ENCODE results near the gene CTAGE6. TPM values are rescaled to one million over a fixed set of nuclear protein-coding genes. Genes with fewer than 3 reads are reported as not detected.
"Not testable (repeated sequence)": the region's sequence is repeated elsewhere in the genome, so short reads cannot be mapped to it uniquely, and the experiment has no call there.

CTAGE6 gene
- total and polyA plus RNA-seq, 2 experiments from 2014 or later, result 0.07 TPM; not detected in 1

DNA sequence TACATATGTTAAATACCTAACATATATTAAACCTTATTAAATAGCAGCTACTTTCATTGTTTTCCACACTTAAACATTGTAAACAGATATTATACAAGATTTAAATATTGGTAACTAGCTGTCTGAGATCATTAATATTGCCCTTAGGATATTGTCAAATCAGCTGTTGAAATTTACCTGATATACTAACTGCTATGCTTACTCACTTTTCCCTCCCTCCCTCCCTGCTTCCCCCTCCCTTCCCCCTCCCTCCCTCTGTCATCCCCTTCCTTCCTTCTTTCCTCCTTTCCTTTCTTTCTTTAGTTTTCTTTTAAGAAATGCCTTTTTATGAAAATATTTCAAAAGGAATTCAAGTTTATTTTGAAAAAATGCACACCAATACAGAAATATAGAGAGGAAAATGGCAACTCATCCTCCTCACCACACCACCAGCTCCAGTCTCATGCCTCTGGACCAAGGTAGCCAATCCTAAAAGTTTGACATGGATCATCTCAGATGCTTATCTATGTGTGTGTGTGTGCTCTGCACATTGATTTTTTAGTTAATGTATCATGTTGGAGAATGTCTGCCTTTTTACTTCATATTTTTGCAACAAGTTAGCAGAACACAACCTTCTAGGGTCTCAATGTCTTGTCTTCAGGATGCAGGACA is 41.8 kb downstream of the CTAGE6 start:
- H4K20me1 ChIP-seq (ENCODE audit: insufficient read depth, poor library complexity, severe bottlenecking); H3K27ac ChIP-seq; H3K4me2 ChIP-seq; H3K79me2 ChIP-seq; H3K9me3 ChIP-seq (ENCODE audit: low read depth); H2AFZ ChIP-seq; H3K27me3 ChIP-seq; H3K36me3 ChIP-seq (replicated peaks; ENCODE audit: insufficient read depth, low read depth); H3K4me3 ChIP-seq; H3K4me1 ChIP-seq (ENCODE audit: insufficient read depth); H3K9me2 ChIP-seq (replicated peaks; ENCODE audit: insufficient read depth); DNase-seq (ENCODE audit: low spot score): not testable (repeated sequence)

- H3K27ac ChIP-seq; DNase-seq (ENCODE audit: low spot score); H3K27me3 ChIP-seq; H4K20me1 ChIP-seq (ENCODE audit: insufficient read depth, poor library complexity, severe bottlenecking); H3K79me2 ChIP-seq; H3K36me3 ChIP-seq (replicated peaks; ENCODE audit: insufficient read depth, low read depth); H3K4me1 ChIP-seq (ENCODE audit: insufficient read depth); H3K9me2 ChIP-seq (replicated peaks; ENCODE audit: insufficient read depth); H3K4me2 ChIP-seq; H3K4me3 ChIP-seq; H2AFZ ChIP-seq; H3K9me3 ChIP-seq (ENCODE audit: low read depth): not testable (repeated sequence)
- no CpG with 5 or more reads among the region's 11 CpGs for WGBS (ENCODE audit: low lambda C conversion rate, missing lambda C conversion rate)
Observed at GRCh38 chr7:143714581-143715454, 42.7 kb downstream of the CTAGE6 start.

DNA sequence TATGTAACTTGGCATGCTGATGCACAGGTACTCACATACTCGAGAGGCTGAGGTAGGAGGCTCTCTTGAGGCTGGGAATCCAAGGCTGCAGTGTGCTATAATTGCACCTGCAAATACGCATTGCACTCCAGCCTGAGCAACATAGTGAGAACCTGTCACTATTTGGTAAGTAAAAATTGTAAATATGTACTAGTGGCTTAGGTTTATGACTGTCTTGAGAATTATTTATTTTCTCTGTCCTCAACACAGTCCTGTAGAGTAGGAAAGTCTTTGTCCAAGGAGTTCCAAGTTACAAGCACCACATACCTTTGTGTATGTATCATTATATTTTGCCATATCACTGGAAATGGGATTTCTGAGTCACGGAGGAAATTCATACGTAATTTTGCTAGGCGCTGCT is 45.1 kb downstream of the CTAGE6 start:
- not testable (repeated sequence) for H3K9me3 ChIP-seq (ENCODE audit: low read depth); H4K20me1 ChIP-seq (ENCODE audit: insufficient read depth, poor library complexity, severe bottlenecking); H3K4me1 ChIP-seq (ENCODE audit: insufficient read depth); DNase-seq (ENCODE audit: low spot score); H2AFZ ChIP-seq; H3K27ac ChIP-seq; H3K4me2 ChIP-seq; H3K36me3 ChIP-seq (replicated peaks; ENCODE audit: insufficient read depth, low read depth); H3K27me3 ChIP-seq; H3K79me2 ChIP-seq; H3K4me3 ChIP-seq; H3K9me2 ChIP-seq (replicated peaks; ENCODE audit: insufficient read depth)
- WGBS (ENCODE audit: low lambda C conversion rate, missing lambda C conversion rate), result no CpG with 5 or more reads among the region's 5 CpGs

DNA sequence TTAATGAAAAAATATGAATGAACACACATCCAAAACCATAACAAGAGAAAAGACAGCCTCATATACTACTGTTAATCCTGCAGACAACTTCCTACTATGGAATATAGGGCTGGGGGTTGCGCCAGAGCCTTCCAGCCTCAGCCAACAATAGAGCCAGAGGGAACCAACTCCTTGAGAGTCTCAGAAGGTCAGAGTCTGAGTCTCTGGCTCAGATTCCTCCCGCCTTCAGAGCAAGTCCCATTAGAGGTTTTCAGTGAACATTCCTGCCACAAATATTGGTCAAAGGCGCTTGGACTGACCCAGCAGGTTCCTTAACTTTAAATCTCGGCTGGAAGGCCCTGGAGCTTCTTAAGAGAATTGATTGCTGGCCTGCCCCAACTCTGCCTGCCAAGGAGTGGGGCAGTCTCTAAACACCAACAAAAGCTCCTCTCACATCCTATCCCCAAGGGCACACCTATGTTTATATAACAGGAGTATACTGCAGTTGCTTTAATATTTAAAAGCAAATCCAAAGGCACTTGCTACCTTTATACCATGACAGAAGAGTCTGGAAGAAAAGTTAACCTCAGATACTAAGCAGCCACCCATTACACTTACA is 45.7 kb downstream of the CTAGE6 start:
- not testable (repeated sequence) for H3K4me2 ChIP-seq; H3K4me3 ChIP-seq; H3K79me2 ChIP-seq; H4K20me1 ChIP-seq (ENCODE audit: insufficient read depth, poor library complexity, severe bottlenecking); H3K27me3 ChIP-seq; H3K27ac ChIP-seq; DNase-seq (ENCODE audit: low spot score); H2AFZ ChIP-seq; H3K9me3 ChIP-seq (ENCODE audit: low read depth); H3K36me3 ChIP-seq (replicated peaks; ENCODE audit: insufficient read depth, low read depth); H3K9me2 ChIP-seq (replicated peaks; ENCODE audit: insufficient read depth); H3K4me1 ChIP-seq (ENCODE audit: insufficient read depth)
- WGBS (ENCODE audit: low lambda C conversion rate, missing lambda C conversion rate), result no CpG with 5 or more reads among the region's 4 CpGs

DNA sequence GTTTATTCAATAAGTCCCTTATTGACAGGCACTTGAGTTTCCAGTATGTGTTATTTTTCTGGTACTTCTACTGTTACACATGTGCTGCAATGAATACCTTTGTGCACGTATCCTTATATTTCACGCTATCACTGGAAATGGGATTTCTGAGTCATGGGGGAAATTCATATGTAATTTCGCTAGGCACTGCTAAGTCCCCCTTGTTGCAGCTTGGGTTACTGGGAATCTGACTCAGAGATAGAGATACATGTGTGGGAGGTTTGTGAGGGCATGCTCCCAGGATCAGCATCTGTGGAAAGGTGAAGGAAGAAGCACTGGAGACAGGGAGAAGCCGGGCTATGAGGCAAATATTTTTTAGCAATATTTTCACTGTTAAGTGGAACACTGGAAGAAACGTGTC is 47.6 kb downstream of the CTAGE6 start:
- H3K9me3 ChIP-seq (ENCODE audit: low read depth); H3K27ac ChIP-seq; DNase-seq (ENCODE audit: low spot score); H3K4me3 ChIP-seq; H4K20me1 ChIP-seq (ENCODE audit: insufficient read depth, poor library complexity, severe bottlenecking); H3K27me3 ChIP-seq; H3K9me2 ChIP-seq (replicated peaks; ENCODE audit: insufficient read depth); H3K4me1 ChIP-seq (ENCODE audit: insufficient read depth); H2AFZ ChIP-seq; H3K4me2 ChIP-seq; H3K79me2 ChIP-seq; H3K36me3 ChIP-seq (replicated peaks; ENCODE audit: insufficient read depth, low read depth): not testable (repeated sequence)
- WGBS (ENCODE audit: low lambda C conversion rate, missing lambda C conversion rate), result no CpG with 5 or more reads among the region's 5 CpGs

Small RNAs within 50 kb of the gene (small RNA-seq; reads per million reads assigned to genes)
- gene RNU6-267P, result not detected

Other genes starting within 250 kb of the CTAGE6 start
- 1.8 and 2.7 TPM in 2 replicates for gene CTAGE15, start 185.9 kb downstream of the CTAGE6 start, total RNA-seq
- gene CTAGE15, start 185.9 kb downstream of the CTAGE6 start, polyA plus RNA-seq, result 0.22 and 0.26 TPM in 2 replicates
- 1.0 and 1.1 TPM in 2 replicates for gene TCAF2, start 136.7 kb downstream of the CTAGE6 start, total RNA-seq
- gene TCAF2, start 136.7 kb downstream of the CTAGE6 start, polyA plus RNA-seq, result 1.4 and 1.7 TPM in 2 replicates
- gene TCAF1, start 144.5 kb upstream of the CTAGE6 start, total RNA-seq, result 118 and 121 TPM in 2 replicates
- 57.4 and 59.6 TPM in 2 replicates for gene TCAF1, start 144.5 kb upstream of the CTAGE6 start, polyA plus RNA-seq
- gene OR2F2, start 177.5 kb upstream of the CTAGE6 start, total RNA-seq, result not detected in 2 replicates
- not detected in 2 replicates for gene OR2F2, start 177.5 kb upstream of the CTAGE6 start, polyA plus RNA-seq
- gene OR2F1, start 197.1 kb upstream of the CTAGE6 start, total RNA-seq, result 0.04 TPM in 1 of 2 replicates, not detected in the other
- not detected in 2 replicates for gene OR2F1, start 197.1 kb upstream of the CTAGE6 start, polyA plus RNA-seq
- gene OR6B1, start 242.6 kb upstream of the CTAGE6 start, total RNA-seq, result not detected in 2 replicates
- 0.28 TPM in 1 of 2 replicates, not detected in the other for gene OR6B1, start 242.6 kb upstream of the CTAGE6 start, polyA plus RNA-seq

Measured in hepatocyte (in vitro differentiated cells).